Measurements from ENCODE around the gene TAL2.
"Not testable (repeated sequence)": the region's sequence is repeated elsewhere in the genome, so short reads cannot be mapped to it uniquely, and the experiment has no call there.

Gene TAL2

DNA sequence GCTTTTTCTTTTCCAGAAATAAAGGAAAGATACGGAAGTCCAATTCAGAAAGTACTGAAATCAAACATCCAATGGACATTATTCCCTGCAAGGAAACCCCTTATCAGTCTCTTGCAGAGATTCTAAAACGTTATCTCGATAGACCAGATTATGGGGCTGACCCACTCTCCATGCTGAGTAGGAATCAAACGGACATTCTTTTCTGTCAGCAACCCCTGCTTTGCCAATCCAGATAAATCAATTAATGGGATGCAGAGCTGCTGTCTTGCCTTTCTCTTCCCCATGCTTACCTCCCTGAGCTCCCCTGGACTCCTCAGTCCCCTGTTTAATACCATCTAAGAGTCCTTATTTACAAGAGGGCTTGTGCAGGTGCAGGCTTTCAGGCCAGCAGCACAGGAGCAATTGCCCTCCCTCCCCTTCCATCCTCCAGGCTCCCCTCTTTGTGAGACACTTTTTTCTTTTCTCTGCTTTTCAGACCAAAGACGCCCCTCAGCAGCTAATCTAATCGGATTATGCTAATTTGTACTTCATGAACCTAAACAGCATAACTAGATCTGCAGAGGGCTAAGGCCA, 14.2 kb downstream of the TAL2 start:
- no peak for DNase-seq

DNA sequence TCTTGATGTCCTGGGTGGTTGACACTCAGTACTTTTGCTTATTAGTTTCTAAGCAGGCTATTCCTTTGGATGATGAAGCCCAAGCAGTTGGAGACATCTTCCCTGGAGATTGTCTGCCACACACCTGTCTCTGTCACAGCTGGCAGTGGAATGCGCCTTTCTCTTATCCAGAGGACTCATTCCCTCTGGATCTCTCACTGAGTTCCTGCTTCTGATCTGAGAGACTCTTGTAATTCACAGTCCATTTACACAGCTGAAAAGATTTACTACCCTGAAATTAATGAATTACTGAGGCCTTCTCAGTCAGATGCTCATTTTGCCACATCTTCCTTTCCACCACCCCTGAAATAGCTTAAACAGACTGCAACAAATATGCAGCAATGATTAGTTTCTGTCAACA, 15.9 kb downstream of the TAL2 start:
- DNase-seq = no peak

DNA sequence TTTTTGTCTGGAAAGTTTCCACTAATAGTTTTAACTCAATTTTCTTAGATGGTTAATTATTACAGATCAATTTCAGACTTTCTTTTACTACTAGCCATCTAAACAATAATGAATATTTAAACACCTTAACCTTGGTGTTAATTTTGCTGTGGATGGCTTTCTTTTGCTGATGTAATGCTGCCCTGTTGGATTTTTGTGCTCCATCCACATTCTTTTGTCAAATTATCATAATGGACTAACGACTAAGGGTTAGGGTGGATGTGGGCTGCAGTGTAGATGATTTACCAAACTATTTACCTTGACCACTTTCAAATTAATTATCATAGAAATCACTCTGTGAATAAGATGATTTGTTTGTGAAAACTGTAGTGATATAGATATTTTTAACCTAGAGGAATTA, 16.5 kb downstream of the TAL2 start:
- DNase-seq = no peak

DNA sequence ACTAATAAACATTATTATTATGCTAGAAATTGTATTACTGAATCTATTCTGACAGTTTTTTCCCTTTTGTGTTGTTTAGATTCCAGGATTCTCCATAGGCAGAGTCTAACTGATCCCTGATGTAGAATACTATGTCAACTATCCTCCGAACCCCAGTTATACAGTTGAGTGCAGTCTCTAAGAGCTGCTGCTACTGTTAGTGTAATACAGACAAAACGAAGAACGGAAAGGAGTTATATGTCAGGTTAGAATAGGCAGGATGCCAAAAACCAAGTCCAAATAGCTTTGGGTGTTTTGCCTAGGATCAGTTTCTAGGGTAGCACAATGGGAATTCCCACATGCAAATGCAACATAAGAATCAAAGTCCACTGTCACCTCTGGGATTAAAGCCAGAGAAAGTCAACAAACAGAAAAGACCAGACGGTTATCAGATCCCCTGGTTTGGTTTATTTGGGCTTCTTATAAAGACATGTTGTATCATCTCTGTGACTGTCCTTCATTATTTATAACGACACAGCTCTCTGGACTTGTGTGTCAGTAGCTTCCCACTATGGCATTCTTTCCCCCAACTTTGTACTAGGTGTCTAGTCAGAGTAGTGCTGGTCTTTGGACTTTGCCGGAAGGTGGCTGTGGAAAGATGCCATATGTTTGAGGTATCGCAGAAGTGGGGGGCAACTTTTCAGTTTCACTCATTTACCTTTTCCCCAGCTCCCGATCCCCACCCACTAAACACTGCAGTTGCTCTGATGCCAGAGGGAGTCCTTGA, 17.2 kb downstream of the TAL2 start:
- no peak for DNase-seq

DNA sequence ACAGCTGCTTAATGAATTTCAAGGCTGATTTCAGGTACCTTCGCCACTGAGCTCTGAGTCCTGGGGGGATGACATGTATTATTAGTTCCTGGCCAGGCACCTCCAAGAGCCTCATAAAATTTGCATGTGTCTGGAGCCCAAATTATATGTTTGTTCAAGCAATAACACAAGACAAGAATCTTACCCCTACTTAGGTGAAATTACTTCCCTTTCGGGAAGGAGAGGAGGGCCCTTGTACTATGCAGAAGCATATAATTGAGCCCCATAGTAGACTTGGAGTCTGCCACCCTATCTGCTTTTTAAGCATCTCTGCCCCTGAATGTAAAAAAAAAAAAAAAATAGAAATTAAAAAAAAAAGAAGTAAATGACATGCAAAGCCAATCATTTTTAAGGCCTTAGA, 19.1 kb downstream of the TAL2 start:
- DNase-seq = no peak

DNA sequence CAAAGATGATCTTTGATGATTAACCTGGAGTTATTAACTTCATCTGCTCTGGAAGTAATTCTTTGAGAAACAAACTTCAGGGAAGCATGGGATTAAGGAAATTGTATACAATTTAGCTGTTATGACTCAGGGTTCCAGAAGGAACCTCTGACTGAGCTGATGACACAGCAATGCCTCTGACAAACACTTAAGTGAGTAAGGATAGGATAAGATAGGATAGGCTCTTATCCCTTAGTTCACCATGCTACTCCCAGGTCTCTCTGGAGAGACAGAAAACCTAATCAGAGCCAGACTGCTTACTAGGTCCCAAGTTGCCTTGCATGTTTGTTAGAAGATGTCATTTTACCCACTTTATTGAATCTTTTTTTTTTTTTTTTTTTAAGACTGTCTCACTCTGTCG, 19.5 kb downstream of the TAL2 start:
- no peak for DNase-seq

DNA sequence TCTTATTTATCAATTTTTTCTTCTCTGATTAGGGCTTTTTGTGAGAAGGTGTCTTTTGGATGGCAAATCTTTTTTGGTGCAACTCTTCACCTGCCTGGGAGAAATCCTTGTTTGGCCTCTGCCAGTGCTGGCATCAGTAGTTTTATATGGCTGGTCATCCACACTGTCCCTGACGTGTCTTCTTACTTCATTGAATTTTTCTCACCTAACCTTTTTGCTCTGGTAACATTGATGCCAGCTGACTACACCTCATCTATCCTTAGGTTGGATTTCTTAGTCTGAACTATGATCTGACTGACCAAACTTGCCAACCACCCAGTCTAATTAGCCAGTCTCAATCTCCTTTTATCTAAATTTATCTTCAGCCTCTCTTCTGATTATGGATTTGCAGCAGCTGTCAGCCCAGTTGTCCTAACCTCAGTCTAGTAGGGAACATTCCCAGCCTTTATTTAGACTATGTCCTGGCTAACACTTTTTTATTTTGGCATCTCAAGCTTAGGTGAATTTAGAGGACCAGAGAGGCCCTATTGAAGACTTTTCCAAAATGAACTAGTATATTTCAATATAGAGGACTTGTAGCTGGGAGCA, 21.5 kb downstream of the TAL2 start:
- DNase-seq = no peak

DNA sequence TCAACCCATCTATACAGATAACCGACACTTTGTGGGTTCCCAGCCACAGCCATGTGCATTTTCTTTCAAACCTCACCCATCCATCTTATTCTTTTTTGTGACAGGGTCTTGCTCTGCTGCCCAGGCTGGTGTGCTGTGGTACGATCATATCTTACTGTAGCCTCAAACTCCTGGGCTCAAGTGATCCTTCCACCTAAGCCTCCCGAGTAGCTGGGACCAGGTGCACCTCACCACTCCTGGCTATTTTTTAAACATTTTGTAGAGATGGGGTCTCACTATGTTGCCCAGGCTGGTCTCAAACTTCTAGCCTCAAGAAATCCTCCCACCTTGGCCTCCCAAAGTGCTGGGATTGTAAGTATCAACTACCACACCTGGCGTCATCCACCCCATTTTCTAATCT, 24.7 kb downstream of the TAL2 start:
- DNase-seq = no peak

DNA sequence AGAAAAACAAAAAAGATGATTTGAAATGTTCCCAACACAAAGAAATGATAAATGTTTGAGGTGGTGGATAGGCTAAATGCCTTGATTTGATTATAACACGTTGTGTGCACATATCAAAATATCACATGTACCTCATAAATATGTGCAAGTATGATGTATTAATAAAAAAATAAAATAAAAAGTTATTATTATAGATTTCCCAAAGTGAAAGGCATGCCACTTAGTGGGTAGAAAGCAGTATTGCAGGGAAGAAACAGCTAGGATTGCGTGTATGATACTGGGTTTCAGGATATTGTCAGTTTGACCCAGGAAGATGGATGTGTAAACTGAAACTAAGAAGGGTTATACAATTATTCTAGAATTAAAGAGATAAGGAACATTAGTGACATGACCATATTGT, 28.5 kb downstream of the TAL2 start:
- no peak for DNase-seq

DNA sequence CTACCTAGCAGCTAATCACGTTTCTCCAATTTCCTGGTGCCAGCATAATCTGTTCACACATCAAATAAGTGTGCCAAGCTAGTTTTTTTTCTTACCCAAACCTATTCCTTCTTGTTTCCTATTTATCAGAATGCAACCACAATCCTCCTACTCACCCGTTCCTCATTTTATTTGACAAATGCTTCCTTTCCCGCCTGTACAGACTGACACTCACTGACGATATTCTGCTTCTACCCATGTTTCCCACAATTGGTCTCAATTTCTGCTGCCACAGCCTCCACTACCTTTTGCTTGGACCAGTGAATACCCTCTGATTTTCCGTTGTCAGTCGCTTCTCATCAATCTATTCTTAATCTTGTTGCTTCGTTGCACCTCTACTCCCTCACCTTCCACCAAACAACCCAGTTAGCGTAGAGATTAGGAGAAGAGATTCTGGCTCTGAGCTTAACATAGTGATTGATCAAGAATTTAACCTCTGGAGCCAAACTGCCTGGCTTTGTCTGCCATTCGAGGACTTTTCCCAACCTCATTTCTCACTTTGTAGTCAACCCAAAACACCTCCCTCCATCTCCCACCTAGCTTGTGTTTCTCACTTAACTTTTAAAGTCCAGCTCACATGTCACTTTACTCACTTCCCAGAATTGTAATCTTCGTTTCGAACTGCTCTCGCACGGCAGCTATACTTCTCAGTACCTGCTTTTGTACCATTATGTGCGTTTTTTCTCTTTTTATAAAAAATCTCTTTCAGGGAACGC, 31.4 kb downstream of the TAL2 start:
- DNase-seq = peak; percentile 32

DNA sequence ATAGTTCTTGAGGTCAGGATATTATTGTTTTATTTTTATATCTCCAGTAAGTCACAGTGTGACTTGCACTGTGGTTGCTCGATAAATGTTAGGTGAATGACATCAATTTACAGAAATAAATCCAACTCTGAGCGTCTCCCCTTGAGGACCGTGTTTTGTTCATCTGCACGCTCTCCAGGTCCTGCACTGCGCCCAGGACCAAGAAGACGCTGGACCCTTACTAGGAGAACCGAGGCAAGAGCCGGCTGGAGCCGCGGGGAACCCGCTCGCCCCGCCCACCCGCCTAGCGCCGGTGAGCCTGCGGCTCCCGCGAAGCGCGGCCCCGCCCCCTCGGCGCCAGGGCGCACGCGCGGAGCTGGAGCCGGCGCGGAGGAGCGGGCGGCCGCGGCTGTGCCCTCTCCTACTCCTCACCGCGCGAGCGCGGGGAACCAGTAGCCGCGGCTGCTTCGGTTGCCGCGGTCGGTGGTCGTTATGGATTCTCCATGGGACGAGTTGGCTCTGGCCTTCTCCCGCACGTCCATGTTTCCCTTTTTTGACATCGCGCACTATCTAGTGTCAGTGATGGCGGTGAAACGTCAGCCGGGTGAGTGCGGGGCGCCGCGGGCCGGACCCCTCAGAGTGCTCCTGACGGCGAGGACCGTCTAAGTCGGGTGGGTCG, 32.1 kb downstream of the TAL2 start, which contains the start of gene TMEM38B:
Gene TMEM38B, plus strand, starts transcription at position 352 of the 658 bp plus-strand sequence. Its CDS starts 120 bp downstream, at position 472.
- DNase-seq = peak; percentile 79

DNA sequence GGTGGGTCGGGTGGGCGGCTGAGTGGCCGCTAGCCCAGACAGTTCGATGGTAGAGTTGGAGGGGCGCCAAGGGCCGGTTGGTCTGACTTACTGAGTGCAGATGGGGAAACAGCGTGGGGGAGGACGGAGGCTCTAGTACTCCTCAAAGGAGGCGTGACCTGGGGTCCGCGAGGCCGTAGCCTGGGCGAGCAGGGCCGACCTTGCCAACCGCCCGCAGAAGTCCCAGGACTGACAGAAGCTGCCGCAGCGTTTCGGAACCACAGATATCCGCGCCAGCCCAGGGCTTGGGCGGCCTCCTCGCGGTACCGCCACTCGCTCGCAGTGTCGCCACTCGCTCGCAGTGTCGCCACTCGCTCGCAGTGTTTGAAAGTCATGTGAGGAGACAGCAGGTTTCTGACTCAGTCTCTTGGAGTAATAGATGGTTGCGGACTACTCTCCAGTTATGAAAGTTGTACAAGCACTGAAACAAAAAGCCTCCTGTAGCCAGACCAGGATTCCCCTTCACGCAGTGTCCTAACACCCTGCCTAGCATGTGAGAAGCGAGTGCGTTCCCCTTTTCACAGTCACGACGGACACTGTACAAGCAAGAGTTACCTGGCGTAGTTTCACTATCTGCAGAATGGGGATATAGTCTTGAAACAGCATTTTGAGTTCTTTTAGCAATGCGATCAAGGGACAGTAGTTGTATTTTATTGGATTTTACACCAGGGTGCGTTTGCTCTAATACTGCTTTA, 32.8 kb downstream of the TAL2 start:
- DNase-seq = peak; percentile 62

DNA sequence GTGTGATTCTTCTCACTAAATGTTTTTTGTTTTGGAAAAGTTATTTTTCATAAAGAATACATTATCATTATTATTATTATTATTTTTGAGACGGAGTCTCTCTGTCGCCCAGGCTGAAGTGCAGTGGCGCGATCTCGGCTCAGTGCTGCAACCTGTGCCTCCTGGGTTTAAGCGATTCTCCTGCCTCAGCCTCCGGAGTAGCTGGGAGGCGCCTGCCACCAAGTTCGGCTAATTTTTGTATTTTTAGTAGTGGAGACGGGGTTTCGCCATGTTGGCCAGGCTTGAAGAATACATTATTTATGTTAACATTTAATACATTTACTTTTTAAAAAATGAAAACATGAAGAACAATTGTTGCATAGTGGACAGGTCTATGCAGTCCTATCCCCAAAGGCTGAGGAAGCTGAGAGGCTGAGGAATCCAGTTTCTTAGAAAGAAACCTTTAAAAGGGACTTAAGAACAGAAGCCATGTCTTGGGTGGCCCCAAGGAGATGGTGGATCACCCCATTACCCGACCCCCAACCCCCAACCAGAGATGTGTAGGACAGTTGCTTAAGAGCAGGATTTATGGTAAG, 34.0 kb downstream of the TAL2 start:
- no peak for DNase-seq

DNA sequence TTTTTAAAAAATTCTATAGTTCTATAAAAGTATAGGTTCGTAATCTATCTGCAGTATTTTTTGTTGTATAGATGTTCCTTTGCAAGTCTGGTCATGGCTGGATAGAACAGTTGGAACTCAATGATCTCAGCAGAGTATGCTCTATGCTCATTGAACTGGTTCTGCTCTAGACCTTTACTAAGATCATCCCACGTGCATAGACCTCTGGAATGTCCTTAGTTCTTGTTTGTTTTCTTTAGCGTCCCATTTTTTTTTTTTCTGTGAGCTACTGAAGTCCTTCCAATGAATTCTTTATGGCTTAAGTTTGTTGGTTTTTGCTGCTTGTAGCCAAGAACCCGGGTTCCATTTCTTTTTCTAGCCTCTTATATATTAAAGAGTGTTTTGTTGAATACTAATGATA, 35.6 kb downstream of the TAL2 start:
- DNase-seq = no peak

DNA sequence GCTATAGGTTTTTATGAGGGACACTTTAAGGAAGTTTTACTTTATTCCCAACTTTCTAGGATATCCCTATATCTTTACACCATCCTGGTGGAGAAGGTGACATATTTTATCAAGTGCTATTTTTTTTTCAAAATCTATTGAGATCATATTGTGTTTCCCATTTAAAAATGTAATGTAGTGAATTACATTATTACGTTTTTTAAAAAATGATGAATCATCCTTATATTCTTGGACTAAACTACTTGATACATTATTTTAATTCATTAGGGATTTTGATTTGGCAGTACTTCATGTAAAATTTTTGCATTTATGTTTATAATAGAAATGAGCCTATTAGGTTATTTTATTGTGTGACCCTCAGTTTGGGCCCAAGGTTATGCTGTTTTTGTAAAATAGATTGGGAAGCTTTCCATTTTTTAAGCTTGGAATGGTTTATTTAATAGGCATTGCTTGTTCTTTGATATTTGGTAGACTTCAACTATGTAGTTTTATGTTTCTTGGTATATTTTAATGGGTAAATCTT, 36.2 kb downstream of the TAL2 start:
- DNase-seq = no peak

DNA sequence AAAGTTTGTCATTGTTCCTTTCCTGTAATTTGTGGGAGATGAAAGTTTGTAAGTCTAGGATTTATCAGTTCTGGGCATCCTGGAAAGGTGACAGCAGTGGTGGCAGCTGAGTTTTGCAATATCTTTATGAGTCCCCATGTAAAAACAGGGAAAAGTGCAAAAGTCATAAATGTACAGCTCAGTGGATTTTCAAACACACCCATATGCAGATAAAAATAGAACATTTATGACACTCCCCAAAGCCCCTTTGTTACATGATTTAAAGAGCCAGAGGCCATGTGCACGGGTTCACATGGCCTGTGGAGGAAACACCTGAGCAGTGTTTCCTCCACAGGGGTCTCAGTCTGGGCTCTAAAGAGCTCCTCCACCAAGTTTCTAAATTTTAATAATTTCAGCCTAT, 38.4 kb downstream of the TAL2 start:
- no peak for DNase-seq

DNA sequence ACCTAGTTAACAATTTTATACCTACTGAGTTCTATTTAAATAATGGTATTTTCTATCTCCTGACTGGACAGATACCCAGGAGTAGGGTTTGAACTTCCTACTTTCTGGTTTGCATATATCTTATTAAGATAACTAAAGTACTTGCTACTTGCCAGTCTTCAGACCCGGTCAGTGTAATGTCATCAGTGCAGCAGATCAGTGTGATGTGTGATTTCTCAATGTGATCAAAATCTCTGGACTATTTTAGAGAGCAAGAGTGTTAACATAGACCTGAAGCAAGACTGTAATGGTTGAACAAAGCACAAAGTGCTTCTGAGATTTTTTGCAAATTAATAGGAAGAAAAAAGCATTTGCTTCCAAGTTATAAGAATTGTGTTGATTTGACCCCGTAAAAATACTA, 38.9 kb downstream of the TAL2 start:
- DNase-seq = no peak

DNA sequence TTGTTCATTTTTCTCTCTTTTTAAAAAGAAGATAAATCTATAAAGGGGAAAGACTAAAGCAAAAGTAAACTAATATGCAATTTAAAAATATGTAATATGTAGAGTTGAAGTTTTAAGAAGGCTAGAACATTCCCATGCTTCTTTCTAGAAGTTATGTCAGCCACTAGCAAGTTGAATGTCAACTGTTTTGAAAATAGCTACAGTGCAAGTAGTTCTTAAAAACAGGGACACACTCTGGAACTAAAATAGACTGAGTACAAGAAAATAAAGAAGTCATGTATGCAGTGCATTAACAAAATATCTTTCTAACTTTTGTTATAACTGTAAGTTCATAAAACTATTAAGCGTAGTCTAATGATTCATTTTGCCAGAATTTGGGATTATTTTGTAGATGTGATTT, 40.0 kb downstream of the TAL2 start:
- no peak for DNase-seq

DNA sequence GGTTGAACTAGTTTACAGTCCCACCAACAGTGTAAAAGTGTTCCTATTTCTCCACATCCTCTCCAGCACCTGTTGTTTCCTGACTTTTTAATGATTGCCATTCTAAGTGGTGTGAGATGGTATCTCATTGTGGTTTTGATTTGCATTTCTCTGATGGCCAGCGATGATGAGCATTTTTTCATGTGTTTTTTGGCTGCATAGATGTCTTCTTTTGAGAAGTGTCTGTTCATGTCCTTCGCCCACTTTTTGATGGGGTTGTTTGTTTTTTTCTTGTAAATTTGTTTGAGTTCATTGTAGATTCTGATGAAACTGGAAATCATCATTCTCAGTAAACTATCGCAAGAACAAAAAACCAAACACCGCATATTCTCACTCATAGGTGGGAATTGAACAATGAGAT, 41.4 kb downstream of the TAL2 start:
- not testable (repeated sequence) for DNase-seq

DNA sequence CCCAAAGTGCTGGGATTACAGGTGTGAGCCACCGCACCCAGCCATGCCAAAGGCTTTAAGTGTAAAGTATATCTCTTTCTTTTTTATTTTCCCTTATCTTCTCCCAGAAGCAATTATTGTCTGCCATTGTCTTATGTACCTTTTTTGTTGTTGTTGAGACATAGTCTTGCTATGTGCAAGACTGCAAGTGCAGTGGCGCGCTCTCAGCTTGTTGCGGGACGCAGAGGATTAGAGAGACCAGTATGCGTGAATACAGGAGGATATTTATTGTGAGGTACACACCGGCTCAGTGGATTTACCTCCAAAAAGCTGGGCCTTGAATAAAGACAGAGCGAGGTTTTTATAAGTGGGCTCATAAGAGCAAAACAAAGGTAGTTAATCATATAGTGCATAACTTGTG, 43.9 kb downstream of the TAL2 start:
- DNase-seq = no peak

DNA sequence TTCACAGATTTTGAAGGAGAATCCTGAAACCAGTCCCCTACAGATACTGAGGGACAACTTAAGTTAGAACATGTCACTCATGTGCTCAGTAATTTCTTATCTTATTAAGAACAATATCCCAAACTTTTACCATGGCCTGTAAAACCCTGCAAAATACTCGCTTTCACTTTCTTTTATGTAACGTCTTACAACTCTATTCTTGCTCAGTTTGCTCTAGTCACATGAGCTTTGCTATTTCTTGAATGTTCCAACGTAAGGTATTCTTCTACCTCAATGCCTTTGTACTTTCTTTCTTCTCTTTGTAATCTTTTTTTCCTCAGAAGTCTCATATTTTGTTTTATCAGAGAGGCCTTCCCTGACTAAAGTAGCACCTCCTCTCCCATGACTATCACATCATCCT, 46.1 kb downstream of the TAL2 start:
- DNase-seq = no peak

DNA sequence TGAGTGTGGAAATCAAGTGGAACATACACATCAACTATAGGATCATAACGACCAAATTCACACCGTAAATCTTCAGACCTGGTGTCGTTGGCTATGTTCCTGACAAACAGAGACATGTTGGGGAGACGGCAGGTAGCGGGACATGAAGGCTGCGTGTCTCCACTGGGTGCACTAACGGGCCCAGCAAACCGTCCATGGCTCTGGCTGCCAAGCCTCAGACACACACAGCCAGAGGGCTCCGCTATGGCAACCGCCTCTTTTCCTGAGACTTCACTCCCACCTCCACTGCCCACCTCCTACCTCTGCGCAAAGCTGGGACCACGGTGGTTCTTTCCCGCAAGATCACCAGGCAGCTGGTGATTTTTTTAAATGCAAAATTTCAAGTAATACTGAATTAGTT, 48.4 kb downstream of the TAL2 start:
- DNase-seq = no peak

Measured in NCI-H510A treated with DMSO at 0.1 percent for 48 hours (cell line).